Endothelial cell of umbilical vein (primary cell): ENCODE measurements around the gene INPP5A.

ENCODE experiments used
- EZH2 ChIP-seq: IDR thresholded peaks from 2 replicates; pipeline ENCODE4 v1.6.1; 2012; ENCODE audit warnings: borderline replicate concordance, low read depth, mild to moderate bottlenecking, moderate library complexity, low read length, inconsistent platforms; ENCODE audit not compliant: severe bottlenecking
- FOS ChIP-seq: IDR thresholded peaks from 2 replicates; pipeline ENCODE4 v1.6.1; 2011; ENCODE audit warnings: mild to moderate bottlenecking, low read length, moderate library complexity, borderline replicate concordance; ENCODE audit not compliant: insufficient read depth
- GATA2 ChIP-seq: IDR thresholded peaks from 2 replicates; pipeline ENCODE4 v1.7.0; 2011; ENCODE audit warnings: low read depth, mild to moderate bottlenecking, moderate library complexity, mixed read lengths, low read length; ENCODE audit not compliant: insufficient read length, insufficient read depth
- MYC ChIP-seq: IDR thresholded peaks from one replicate; pipeline ENCODE4 v1.6.1; 2011; ENCODE audit warnings: mild to moderate bottlenecking, low read depth, low read length
- POLR2A ChIP-seq: IDR thresholded peaks from 2 replicates; pipeline ENCODE4 v1.6.1; 2012; ENCODE audit warnings: low read depth, mild to moderate bottlenecking, control low read depth, low read length
- POLR2AphosphoS5 ChIP-seq: IDR thresholded peaks from 2 replicates; pipeline ENCODE4 v1.6.1; 2012; ENCODE audit warnings: low read depth, mild to moderate bottlenecking, control low read depth, low read length, moderate library complexity; ENCODE audit not compliant: insufficient read depth
- TF ChIP-seq, protein P1 (sequence below), 2 donors: IDR thresholded peaks; 1 replicate in 1 of 2; 2 replicates in 1 of 2; pipeline ENCODE4 v1.5.1; 2011; ENCODE audit warnings: low read length in 2 of 2, mild to moderate bottlenecking in 2 of 2, moderate library complexity in 2 of 2, control low read depth in 1 of 2, inconsistent platforms in 1 of 2, low read depth in 1 of 2; ENCODE audit not compliant: insufficient read depth in 1 of 2; ENCODE audit errors: extremely low read depth in 1 of 2

DNA sequence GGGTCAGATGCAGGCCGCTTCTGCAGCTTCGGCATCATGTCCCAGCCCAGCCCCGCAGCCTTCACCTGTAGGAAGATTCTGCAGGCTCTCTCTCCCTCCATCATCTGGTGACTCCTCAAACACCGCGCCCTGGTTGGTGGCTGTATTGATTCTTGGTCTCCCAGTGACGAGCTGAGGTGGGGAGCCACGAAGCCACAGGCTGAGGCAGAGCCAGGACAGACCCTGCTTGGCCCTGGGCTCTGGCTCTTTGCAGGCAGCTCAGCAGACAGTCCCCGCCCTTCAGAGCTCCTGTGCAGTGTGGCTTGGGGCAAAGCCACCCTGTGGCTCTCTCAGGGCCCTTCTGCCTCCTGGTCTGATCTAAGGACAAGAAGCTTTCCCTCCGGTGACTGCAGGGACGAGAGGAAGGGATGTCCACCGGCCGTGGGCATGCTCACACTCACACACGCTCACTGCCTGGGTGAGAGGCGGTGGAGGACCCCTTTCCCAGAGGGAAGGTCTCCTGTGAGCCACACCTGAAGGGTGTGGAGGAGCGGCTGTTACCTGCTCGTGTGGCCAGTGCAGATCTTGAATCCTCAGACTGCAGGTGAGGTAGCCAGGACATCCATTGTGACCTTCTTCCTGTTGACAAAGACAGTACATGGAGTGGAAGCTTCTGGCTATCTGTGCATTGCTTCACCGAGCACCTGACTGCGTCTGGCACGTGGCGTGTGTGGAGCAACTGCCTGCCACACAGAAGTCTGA is 79.6 kb downstream of the INPP5A start:
- TF ChIP-seq, protein P1, sequence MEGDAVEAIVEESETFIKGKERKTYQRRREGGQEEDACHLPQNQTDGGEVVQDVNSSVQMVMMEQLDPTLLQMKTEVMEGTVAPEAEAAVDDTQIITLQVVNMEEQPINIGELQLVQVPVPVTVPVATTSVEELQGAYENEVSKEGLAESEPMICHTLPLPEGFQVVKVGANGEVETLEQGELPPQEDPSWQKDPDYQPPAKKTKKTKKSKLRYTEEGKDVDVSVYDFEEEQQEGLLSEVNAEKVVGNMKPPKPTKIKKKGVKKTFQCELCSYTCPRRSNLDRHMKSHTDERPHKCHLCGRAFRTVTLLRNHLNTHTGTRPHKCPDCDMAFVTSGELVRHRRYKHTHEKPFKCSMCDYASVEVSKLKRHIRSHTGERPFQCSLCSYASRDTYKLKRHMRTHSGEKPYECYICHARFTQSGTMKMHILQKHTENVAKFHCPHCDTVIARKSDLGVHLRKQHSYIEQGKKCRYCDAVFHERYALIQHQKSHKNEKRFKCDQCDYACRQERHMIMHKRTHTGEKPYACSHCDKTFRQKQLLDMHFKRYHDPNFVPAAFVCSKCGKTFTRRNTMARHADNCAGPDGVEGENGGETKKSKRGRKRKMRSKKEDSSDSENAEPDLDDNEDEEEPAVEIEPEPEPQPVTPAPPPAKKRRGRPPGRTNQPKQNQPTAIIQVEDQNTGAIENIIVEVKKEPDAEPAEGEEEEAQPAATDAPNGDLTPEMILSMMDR (IDR thresholded peaks at IDR 0.05; ENCODE audit: extremely low read depth in 1 of 2, insufficient read depth in 1 of 2, low read depth in 1 of 2, low read length in 2 of 2) = no peak
- no peak for TF ChIP-seq POLR2A
- no peak for TF ChIP-seq GATA2
- TF ChIP-seq POLR2AphosphoS5 = no peak
- no peak for TF ChIP-seq EZH2
- TF ChIP-seq MYC = no peak
- no peak for TF ChIP-seq FOS
